Stimulated activated memory B cell treated with anti-CD40 and anti-IgM and Interleukin-4, amounts not matched to agents 10 μg/mL and 1 μg/mL and 100 μg/mL, for 72 hours (primary cell): ENCODE measurements around the gene MCMBP.

Experiments
- ATAC-seq: fragments of 150-1000 bp; cut with Tn5 transposase; 2 replicates; pipeline ENCODE4 v1.10.0; 2021
- H3K27ac Mint-ChIP-seq: one replicate; pipeline ENCODE4 v1.8.0; 2022; ENCODE audit warnings: mild to moderate bottlenecking, mixed read lengths
- H3K27me3 Mint-ChIP-seq: one replicate; pipeline ENCODE4 v1.8.0; 2022; ENCODE audit warnings: mixed read lengths
- H3K36me3 Mint-ChIP-seq: one replicate; pipeline ENCODE4 v1.8.0; 2022; ENCODE audit warnings: mixed read lengths
- H3K4me1 Mint-ChIP-seq: one replicate; pipeline ENCODE4 v1.8.0; 2022; ENCODE audit warnings: mixed read lengths
- H3K4me3 Mint-ChIP-seq: one replicate; pipeline ENCODE4 v1.8.0; 2022; ENCODE audit warnings: mild to moderate bottlenecking, moderate library complexity, mixed read lengths
- H3K9me3 Mint-ChIP-seq: one replicate; pipeline ENCODE4 v1.8.0; 2022; ENCODE audit warnings: mixed read lengths

MCMBP gene

GRCh38 chr10:119827430-119827829 lies 45.2 kb downstream of the MCMBP start:
- no peak overlapping the region for H3K27ac Mint-ChIP-seq
- no peak overlapping the region for H3K4me3 Mint-ChIP-seq
- no peaks in the 10 kb centered on the region for H3K27me3 Mint-ChIP-seq
- ATAC-seq, result no peak
- H3K9me3 Mint-ChIP-seq, result no peaks in the 10 kb centered on the region
- peaks cover 52% of the 10 kb centered on the region for H3K36me3 Mint-ChIP-seq
- no peaks in the 10 kb centered on the region for H3K4me1 Mint-ChIP-seq

GRCh38 chr10:119826771-119827170 lies 45.9 kb downstream of the MCMBP start:
- no peak for ATAC-seq
- H3K4me1 Mint-ChIP-seq, result no peaks in the 10 kb centered on the region
- H3K36me3 Mint-ChIP-seq, result peaks cover 50% of the 10 kb centered on the region
- no peaks in the 10 kb centered on the region for H3K27me3 Mint-ChIP-seq
- H3K4me3 Mint-ChIP-seq, result no peak overlapping the region
- no peak overlapping the region for H3K27ac Mint-ChIP-seq
- no peaks in the 10 kb centered on the region for H3K9me3 Mint-ChIP-seq

GRCh38 chr10:119824299-119824698 lies 48.3 kb downstream of the MCMBP start:
- Mint-ChIP-seq H3K27me3 (no peaks in the 10 kb centered on the region), H3K27ac (no peak overlapping the region), H3K36me3 (peaks cover 45% of the 10 kb centered on the region), H3K4me3 (no peak overlapping the region), H3K9me3 (no peaks in the 10 kb centered on the region), H3K4me1 (no peaks in the 10 kb centered on the region)
- no peak for ATAC-seq

- no peak for ATAC-seq
- Mint-ChIP-seq H3K9me3 (no peaks in the 10 kb centered on the region), H3K27me3 (no peaks in the 10 kb centered on the region), H3K27ac (no peak overlapping the region), H3K4me3 (no peak overlapping the region), H3K36me3 (peaks cover 62% of the 10 kb centered on the region), H3K4me1 (peaks cover 3% of the 10 kb centered on the region)
Measured at GRCh38 chr10:119821182-119821581, 51.5 kb downstream of the MCMBP start.

GRCh38 chr10:119818889-119819270 lies 53.8 kb downstream of the MCMBP start:
- Mint-ChIP-seq H3K4me1 (peaks cover 17% of the 10 kb centered on the region), H3K27ac (no peak overlapping the region), H3K9me3 (no peaks in the 10 kb centered on the region), H3K36me3 (peaks cover 70% of the 10 kb centered on the region), H3K4me3 (no peak overlapping the region), H3K27me3 (no peaks in the 10 kb centered on the region)
- no peak for ATAC-seq

- Mint-ChIP-seq H3K4me1 (peaks cover 17% of the 10 kb centered on the region), H3K27ac (no peak overlapping the region), H3K36me3 (peaks cover 68% of the 10 kb centered on the region), H3K9me3 (no peaks in the 10 kb centered on the region), H3K4me3 (no peak overlapping the region), H3K27me3 (no peaks in the 10 kb centered on the region)
- no peak for ATAC-seq
Measured at GRCh38 chr10:119817991-119818888, 54.4 kb downstream of the MCMBP start.

- Mint-ChIP-seq H3K36me3 (peaks cover 55% of the 10 kb centered on the region), H3K4me3 (no peak overlapping the region), H3K9me3 (no peaks in the 10 kb centered on the region), H3K4me1 (peaks cover 17% of the 10 kb centered on the region), H3K27ac (no peak overlapping the region), H3K27me3 (no peaks in the 10 kb centered on the region)
- no peak for ATAC-seq
Measured at GRCh38 chr10:119815671-119816070, 57.0 kb downstream of the MCMBP start.

GRCh38 chr10:119812684-119813083 lies 60.0 kb downstream of the MCMBP start:
- peaks cover 45% of the 10 kb centered on the region for H3K36me3 Mint-ChIP-seq
- no peak for ATAC-seq
- no peaks in the 10 kb centered on the region for H3K9me3 Mint-ChIP-seq
- no peak overlapping the region for H3K4me3 Mint-ChIP-seq
- H3K27me3 Mint-ChIP-seq, result no peaks in the 10 kb centered on the region
- peaks cover 17% of the 10 kb centered on the region for H3K4me1 Mint-ChIP-seq
- no peak overlapping the region for H3K27ac Mint-ChIP-seq

GRCh38 chr10:119811122-119811521 lies 61.5 kb downstream of the MCMBP start:
- Mint-ChIP-seq H3K36me3 (peaks cover 29% of the 10 kb centered on the region), H3K27ac (no peak overlapping the region)
- ATAC-seq, result no peak

GRCh38 chr10:119807960-119808697 lies 64.5 kb downstream of the MCMBP start:
- H3K4me3 Mint-ChIP-seq, result no peak overlapping the region
- H3K27ac Mint-ChIP-seq, result no peak overlapping the region
- ATAC-seq, result no peak
- no peaks in the 10 kb centered on the region for H3K9me3 Mint-ChIP-seq
- H3K36me3 Mint-ChIP-seq, result peaks cover 28% of the 10 kb centered on the region
- H3K4me1 Mint-ChIP-seq, result no peaks in the 10 kb centered on the region
- no peaks in the 10 kb centered on the region for H3K27me3 Mint-ChIP-seq

More at GRCh38 chr10:119811122-119811521, 61.5 kb downstream of the MCMBP start:
- Mint-ChIP-seq H3K4me1 (peaks cover 13% of the 10 kb centered on the region), H3K27me3 (no peaks in the 10 kb centered on the region), H3K4me3 (no peak overlapping the region), H3K9me3 (no peaks in the 10 kb centered on the region)

- no peaks in the 10 kb centered on the region for H3K9me3 Mint-ChIP-seq
- no peak for ATAC-seq
- no peak overlapping the region for H3K4me3 Mint-ChIP-seq
- H3K27me3 Mint-ChIP-seq, result no peaks in the 10 kb centered on the region
- H3K27ac Mint-ChIP-seq, result no peak overlapping the region
- H3K4me1 Mint-ChIP-seq, result peaks cover 8% of the 10 kb centered on the region
- H3K36me3 Mint-ChIP-seq, result peaks cover 34% of the 10 kb centered on the region
Measured at GRCh38 chr10:119806334-119807130, 66.1 kb downstream of the MCMBP start.

GRCh38 chr10:119805702-119806230 lies 66.9 kb downstream of the MCMBP start:
- Mint-ChIP-seq H3K27ac (no peak overlapping the region), H3K9me3 (no peaks in the 10 kb centered on the region), H3K36me3 (peaks cover 40% of the 10 kb centered on the region), H3K4me1 (peaks cover 16% of the 10 kb centered on the region), H3K27me3 (no peaks in the 10 kb centered on the region), H3K4me3 (no peak overlapping the region)
- ATAC-seq, result no peak

GRCh38 chr10:119803264-119803663 lies 69.4 kb downstream of the MCMBP start:
- Mint-ChIP-seq H3K9me3 (no peaks in the 10 kb centered on the region), H3K27ac (no peak overlapping the region), H3K4me3 (no peak overlapping the region), H3K27me3 (no peaks in the 10 kb centered on the region), H3K4me1 (peaks cover 20% of the 10 kb centered on the region), H3K36me3 (peaks cover 52% of the 10 kb centered on the region)
- no peak for ATAC-seq

GRCh38 chr10:119801998-119802538 lies 70.6 kb downstream of the MCMBP start:
- H3K4me1 Mint-ChIP-seq, result peaks cover 20% of the 10 kb centered on the region
- peaks cover 52% of the 10 kb centered on the region for H3K36me3 Mint-ChIP-seq
- peak overlapping the region; percentile 29 for H3K4me3 Mint-ChIP-seq
- no peaks in the 10 kb centered on the region for H3K9me3 Mint-ChIP-seq
- peak; percentile 78 for ATAC-seq
- peak overlapping the region; percentile 65 for H3K27ac Mint-ChIP-seq
- H3K27me3 Mint-ChIP-seq, result no peaks in the 10 kb centered on the region

GRCh38 chr10:119801176-119801575 lies 71.5 kb downstream of the MCMBP start:
- Mint-ChIP-seq H3K9me3 (no peaks in the 10 kb centered on the region), H3K4me3 (no peak overlapping the region), H3K27ac (no peak overlapping the region), H3K27me3 (no peaks in the 10 kb centered on the region), H3K36me3 (peaks cover 60% of the 10 kb centered on the region), H3K4me1 (peaks cover 20% of the 10 kb centered on the region)
- no peak for ATAC-seq
